Skeletal muscle tissue (tissue), 4 donors: ENCODE measurements around the gene FAM131B. TPM values are rescaled to one million over a fixed set of nuclear protein-coding genes. Genes with fewer than 3 reads are reported as not detected.
A peak's percentile ranks its signal among the peaks of the same experiment; 100 is the strongest.

ENCODE experiments used
- H3K27ac ChIP-seq: one replicate; pipeline ENCODE4 v1.7.0; 2013; ENCODE audit warnings: mild to moderate bottlenecking, low read depth, low read length, inconsistent platforms
- H3K27me3 ChIP-seq, 3 donors: one replicate each; pipeline ENCODE4 v1.7.0; 2013; ENCODE audit warnings: low read length in 3 of 3; ENCODE audit not compliant: control insufficient read depth in 3 of 3, insufficient read depth in 3 of 3
- H3K36me3 ChIP-seq, 3 donors: one replicate each; pipeline ENCODE4 v1.7.0; 2013; ENCODE audit warnings: low read length in 3 of 3; ENCODE audit not compliant: control insufficient read depth in 3 of 3, insufficient read depth in 3 of 3
- H3K4me1 ChIP-seq, 3 donors: one replicate each; pipeline ENCODE4 v1.7.0; 2013; ENCODE audit warnings: low read length in 3 of 3, mild to moderate bottlenecking in 3 of 3; ENCODE audit not compliant: control insufficient read depth in 3 of 3, insufficient read depth in 3 of 3
- H3K4me3 ChIP-seq, 3 donors: one replicate each; pipeline ENCODE4 v1.7.0; 2013; ENCODE audit warnings: low read length in 3 of 3
- H3K9ac ChIP-seq, 3 donors: one replicate each; pipeline ENCODE4 v1.7.0; 2013; ENCODE audit warnings: low read length in 3 of 3, mild to moderate bottlenecking in 3 of 3, moderate library complexity in 2 of 3, low read depth in 1 of 3
- H3K9me3 ChIP-seq, 3 donors: one replicate each; pipeline ENCODE4 v1.7.0; 2013; ENCODE audit warnings: low read length in 3 of 3; ENCODE audit not compliant: control insufficient read depth in 3 of 3
- total RNA-seq: library from RNA; depleted of rRNA; stranded (reverse); fragments of >200 nt; gene quantifications from one replicate; pipeline ENCODE4 v1.2.3, GENCODE V29; 2014
- donor health status: Osteomylitis.

The FAM131B gene
- total RNA-seq: 1.0 TPM

GRCh38 chr7:143362131-143363015 is at the start of gene FAM131B:
FAM131B (minus strand) TSS chr7:143362713; CDS start chr7:143362603, 110 bp downstream.
- no peak within 1 kb of the TSS for H3K27ac ChIP-seq

GRCh38 chr7:143411976-143412708 is 49.6 kb upstream of the FAM131B start:
- Histone ChIP-seq H3K4me1 (peaks cover 3 to 7% (median 6%) of the 10 kb centered on the region in 3 donors), H3K36me3 (no peaks in the 10 kb centered on the region), H3K4me3 (no peak overlapping the region), H3K27me3 (peaks cover 0 to 5% (median 0%) of the 10 kb centered on the region in 3 donors), H3K27ac (no peak overlapping the region), H3K9ac (no peak overlapping the region), H3K9me3 (no peaks in the 10 kb centered on the region)

More at GRCh38 chr7:143362131-143363015, at the start of gene FAM131B:
- Histone ChIP-seq H3K4me3 (peak within 1 kb of the TSS; percentile 23 to 73 (median 73)), H3K9ac (peak within 1 kb of the TSS in 2 of 3 donors; percentile 38 to 45), H3K9me3 (no peaks in the 10 kb centered on the region), H3K4me1 (peaks cover 0 to 6% (median 4%) of the 10 kb centered on the region in 3 donors), H3K27me3 (peaks cover 20 to 38% (median 36%) of the 10 kb centered on the region in 3 donors), H3K36me3 (no peaks in the 10 kb centered on the region)

GRCh38 chr7:143410521-143411004 is 48.0 kb upstream of the FAM131B start:
- Histone ChIP-seq H3K9ac (no peak overlapping the region), H3K9me3 (no peaks in the 10 kb centered on the region), H3K4me3 (no peak overlapping the region), H3K27ac (no peak overlapping the region), H3K4me1 (peaks cover 3 to 7% (median 6%) of the 10 kb centered on the region in 3 donors), H3K36me3 (no peaks in the 10 kb centered on the region), H3K27me3 (peaks cover 0 to 5% (median 0%) of the 10 kb centered on the region in 3 donors)

- peaks cover 3 to 8% (median 7%) of the 10 kb centered on the region in 3 donors for H3K4me1 ChIP-seq
- H3K36me3 ChIP-seq: no peaks in the 10 kb centered on the region
- H3K9me3 ChIP-seq: no peaks in the 10 kb centered on the region
- no peak within 1 kb of the TSS for H3K9ac ChIP-seq
- H3K27ac ChIP-seq: no peak within 1 kb of the TSS
- H3K27me3 ChIP-seq: peaks cover 0 to 5% (median 0%) of the 10 kb centered on the region in 3 donors
- H3K4me3 ChIP-seq: no peak within 1 kb of the TSS
These were observed 46.4 kb upstream of the FAM131B start, which contains the start of gene EPHA1 for GRCh38 chr7:143408686-143409561. EPHA1 (minus strand) TSS chr7:143408856; CDS start chr7:143408805, 51 bp downstream.

- H3K36me3 ChIP-seq: no peaks in the 10 kb centered on the region
- H3K27me3 ChIP-seq: peaks cover 0 to 5% (median 0%) of the 10 kb centered on the region in 3 donors
- H3K4me1 ChIP-seq: peaks cover 3 to 8% (median 7%) of the 10 kb centered on the region in 3 donors
- H3K27ac ChIP-seq: no peak overlapping the region
- H3K9me3 ChIP-seq: no peaks in the 10 kb centered on the region
- H3K9ac ChIP-seq: no peak overlapping the region
- H3K4me3 ChIP-seq: no peak overlapping the region
These were observed 45.8 kb upstream of the FAM131B start for GRCh38 chr7:143408252-143408685.

GRCh38 chr7:143407287-143408251 is 45.1 kb upstream of the FAM131B start:
- Histone ChIP-seq H3K9ac (no peak overlapping the region), H3K36me3 (no peaks in the 10 kb centered on the region), H3K27me3 (peaks cover 0 to 5% (median 0%) of the 10 kb centered on the region in 3 donors), H3K9me3 (no peaks in the 10 kb centered on the region), H3K4me1 (peaks cover 3 to 8% (median 7%) of the 10 kb centered on the region in 3 donors), H3K27ac (no peak overlapping the region), H3K4me3 (no peak overlapping the region)

GRCh38 chr7:143406002-143406357 is 43.5 kb upstream of the FAM131B start:
- H3K36me3 ChIP-seq: no peaks in the 10 kb centered on the region
- H3K9ac ChIP-seq: no peak overlapping the region
- peaks cover 3 to 8% (median 7%) of the 10 kb centered on the region in 3 donors for H3K4me1 ChIP-seq
- no peak overlapping the region for H3K4me3 ChIP-seq
- no peaks in the 10 kb centered on the region for H3K9me3 ChIP-seq
- H3K27ac ChIP-seq: no peak overlapping the region
- H3K27me3 ChIP-seq: peaks cover 0 to 5% (median 0%) of the 10 kb centered on the region in 3 donors

GRCh38 chr7:143405173-143406001 is 42.9 kb upstream of the FAM131B start:
- no peak overlapping the region for H3K27ac ChIP-seq
- H3K9me3 ChIP-seq: no peaks in the 10 kb centered on the region
- no peak overlapping the region for H3K9ac ChIP-seq
- no peaks in the 10 kb centered on the region for H3K36me3 ChIP-seq
- no peak overlapping the region for H3K4me3 ChIP-seq
- H3K27me3 ChIP-seq: peaks cover 0 to 5% (median 0%) of the 10 kb centered on the region in 3 donors
- peaks cover under 1 to 7% (median 5%) of the 10 kb centered on the region in 3 donors for H3K4me1 ChIP-seq
